ENCODE measurements around the gene ELOVL1.

The ELOVL1 gene

GRCh38 chr1:43316738-43317520, 50.9 kb downstream of the ELOVL1 start:
- H3K36me3 Mint-ChIP-seq (ENCODE audit: low read depth), result no peaks in the 10 kb centered on the region
- H3K27me3 Mint-ChIP-seq, result no peaks in the 10 kb centered on the region
- no peak overlapping the region for H3K27ac Mint-ChIP-seq
- H3K4me1 Mint-ChIP-seq, result peaks cover 2% of the 10 kb centered on the region
- DNase-seq, result no peak
- no peak for ATAC-seq
- H3K4me3 Mint-ChIP-seq, result no peak overlapping the region
- H3K9me3 Mint-ChIP-seq, result no peaks in the 10 kb centered on the region

- H3K9me3 Mint-ChIP-seq, result no peaks in the 10 kb centered on the region
- no peak overlapping the region for H3K27ac Mint-ChIP-seq
- ATAC-seq, result no peak
These were observed 51.7 kb downstream of the ELOVL1 start for GRCh38 chr1:43315963-43316737.

GRCh38 chr1:43315481-43315880, 52.3 kb downstream of the ELOVL1 start:
- no peaks in the 10 kb centered on the region for H3K9me3 Mint-ChIP-seq

More at GRCh38 chr1:43315963-43316737, 51.7 kb downstream of the ELOVL1 start:
- no peak for DNase-seq
- peaks cover 2% of the 10 kb centered on the region for H3K4me1 Mint-ChIP-seq
- no peaks in the 10 kb centered on the region for H3K36me3 Mint-ChIP-seq (ENCODE audit: low read depth)
- no peaks in the 10 kb centered on the region for H3K27me3 Mint-ChIP-seq
- no peak overlapping the region for H3K4me3 Mint-ChIP-seq

GRCh38 chr1:43314233-43314632, 53.6 kb downstream of the ELOVL1 start:
- Mint-ChIP-seq H3K9me3 (no peaks in the 10 kb centered on the region), H3K4me3 (no peak overlapping the region), H3K27me3 (no peaks in the 10 kb centered on the region), H3K36me3 (ENCODE audit: low read depth) (no peaks in the 10 kb centered on the region), H3K4me1 (peaks cover 2% of the 10 kb centered on the region), H3K27ac (no peak overlapping the region)
- no peak for ATAC-seq
- DNase-seq, result no peak

More at GRCh38 chr1:43315481-43315880, 52.3 kb downstream of the ELOVL1 start:
- no peaks in the 10 kb centered on the region for H3K36me3 Mint-ChIP-seq (ENCODE audit: low read depth)
- H3K4me1 Mint-ChIP-seq, result peaks cover 2% of the 10 kb centered on the region
- no peak overlapping the region for H3K27ac Mint-ChIP-seq
- H3K27me3 Mint-ChIP-seq, result no peaks in the 10 kb centered on the region
- ATAC-seq (no peak), DNase-seq (no peak)
- no peak overlapping the region for H3K4me3 Mint-ChIP-seq

DNA sequence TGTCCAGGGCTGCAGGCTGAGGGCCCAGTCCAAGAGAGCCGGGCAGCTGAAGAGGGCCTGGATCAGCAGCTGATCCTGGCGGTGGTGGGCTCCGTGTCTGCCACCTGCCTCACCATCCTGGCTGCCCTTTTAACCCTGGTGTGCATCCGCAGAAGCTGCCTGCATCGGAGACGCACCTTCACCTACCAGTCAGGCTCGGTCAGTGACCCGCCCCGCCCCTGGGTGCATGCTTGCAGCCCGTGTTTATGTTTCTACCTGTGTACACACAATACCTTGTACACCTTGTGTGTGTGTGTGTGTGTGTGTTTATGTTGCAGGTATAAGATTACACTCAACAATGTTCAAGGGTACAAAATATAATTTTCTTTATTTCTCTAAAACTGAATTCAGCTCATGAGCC, 54.0 kb downstream of the ELOVL1 start:
- no peaks in the 10 kb centered on the region for H3K36me3 Mint-ChIP-seq (ENCODE audit: low read depth)
- no peak for DNase-seq
- H3K4me1 Mint-ChIP-seq, result peaks cover 2% of the 10 kb centered on the region
- no peaks in the 10 kb centered on the region for H3K9me3 Mint-ChIP-seq
- no peak overlapping the region for H3K27ac Mint-ChIP-seq
- no peaks in the 10 kb centered on the region for H3K27me3 Mint-ChIP-seq
- H3K4me3 Mint-ChIP-seq, result no peak overlapping the region
- ATAC-seq, result no peak
